ENCODE measurements around the gene CCDC200.
"Not testable (repeated sequence)": the region's sequence is repeated elsewhere in the genome, so short reads cannot be mapped to it uniquely, and the experiment has no call there.

DNA sequence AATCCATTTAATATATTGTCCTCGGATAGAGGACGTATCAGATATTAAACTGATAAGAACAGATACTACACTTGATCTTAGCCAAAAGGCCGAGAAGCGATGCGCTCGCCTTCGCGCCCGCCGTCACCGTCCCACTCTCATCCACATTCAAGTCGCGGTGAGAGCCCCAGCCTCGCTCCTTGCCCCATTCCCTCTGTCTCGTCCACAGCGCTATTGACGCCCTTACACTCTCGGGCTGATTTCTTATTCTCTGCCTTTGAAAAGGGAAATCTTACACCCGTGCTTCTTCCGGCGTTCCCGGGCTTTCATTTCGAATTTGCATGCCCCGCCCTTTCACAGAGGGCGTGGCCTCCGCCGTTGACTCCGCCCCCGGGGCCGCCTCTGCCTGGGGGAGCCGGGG lies 5.5 kb upstream of the CCDC200 start, which contains the start of gene RNU2-1:
- TF ChIP-seq CTCF (IDR thresholded peaks at IDR 0.05); TAF1 (IDR thresholded peaks at IDR 0.05; ENCODE audit: borderline replicate concordance, low read depth, low read length); TCF12 (IDR thresholded peaks at IDR 0.05); RCOR1 (IDR thresholded peaks at IDR 0.05; ENCODE audit: low read length): not testable (repeated sequence)
- TF ChIP-seq, protein P1, sequence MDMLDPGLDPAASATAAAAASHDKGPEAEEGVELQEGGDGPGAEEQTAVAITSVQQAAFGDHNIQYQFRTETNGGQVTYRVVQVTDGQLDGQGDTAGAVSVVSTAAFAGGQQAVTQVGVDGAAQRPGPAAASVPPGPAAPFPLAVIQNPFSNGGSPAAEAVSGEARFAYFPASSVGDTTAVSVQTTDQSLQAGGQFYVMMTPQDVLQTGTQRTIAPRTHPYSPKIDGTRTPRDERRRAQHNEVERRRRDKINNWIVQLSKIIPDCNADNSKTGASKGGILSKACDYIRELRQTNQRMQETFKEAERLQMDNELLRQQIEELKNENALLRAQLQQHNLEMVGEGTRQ (IDR thresholded peaks at IDR 0.05; ENCODE audit: borderline replicate concordance, low read depth, low read length): not testable (repeated sequence)

All from SK-N-SH (cell line).